ENCODE data around the gene FLOT2. TPM values are rescaled to one million over a fixed set of nuclear protein-coding genes. Genes with fewer than 3 reads are reported as not detected.

The FLOT2 gene
- total RNA-seq: 100 to 1,000 TPM in 1 of 2 donors, 10 to 100 TPM in 1; 92.1 to 125 TPM

GRCh38 chr17:28896884-28897768 is at the start of gene FLOT2:
Gene FLOT2 (minus strand): TSS chr17:28897733. CDS start chr17:28897574, 159 bp downstream.
- no peaks in the 10 kb centered on the region for H3K9me3 ChIP-seq
- H3K4me1 ChIP-seq: peaks cover 20% of the 10 kb centered on the region
- peak within 1 kb of the TSS; percentile 92 to 97 for H3K9ac ChIP-seq (ENCODE audit: low read depth in 2 of 2, low read length in 2 of 2)
- H3K4me3 ChIP-seq: peak within 1 kb of the TSS; percentile 92
- no peak for TF ChIP-seq CTCF (IDR thresholded peaks at IDR 0.05)
- intact Hi-C loops (cut with DNase I): no loop called here
- no peaks in the 10 kb centered on the region for H3K27me3 ChIP-seq
- DNase-seq: peak; percentile 73
- peak within 1 kb of the TSS; percentile 89 for H3K27ac ChIP-seq
- no peaks in the 10 kb centered on the region for H3K36me3 ChIP-seq

GRCh38 chr17:28946239-28946638 is 48.7 kb upstream of the FLOT2 start:
- no peak overlapping the region for H3K9ac ChIP-seq (ENCODE audit: low read depth in 2 of 2, low read length in 2 of 2)
- intact Hi-C loops (cut with DNase I): no loop called here

GRCh38 chr17:28944862-28945741 is 47.6 kb upstream of the FLOT2 start:
- intact Hi-C loops (cut with DNase I): no loop called here
- Histone ChIP-seq H3K27me3 (no peaks in the 10 kb centered on the region), H3K4me1 (no peaks in the 10 kb centered on the region), H3K4me3 (no peak overlapping the region), H3K36me3 (no peaks in the 10 kb centered on the region), H3K9me3 (no peaks in the 10 kb centered on the region), H3K27ac (no peak overlapping the region), H3K9ac (ENCODE audit: low read depth in 2 of 2, low read length in 2 of 2) (peak overlapping the region in 1 of 2 donors; percentile 23)
- TF ChIP-seq CTCF (IDR thresholded peaks at IDR 0.05): no peak
- no peak for DNase-seq

More at GRCh38 chr17:28946239-28946638, 48.7 kb upstream of the FLOT2 start:
- Histone ChIP-seq H3K4me3 (no peak overlapping the region), H3K27me3 (no peaks in the 10 kb centered on the region), H3K36me3 (no peaks in the 10 kb centered on the region), H3K9me3 (no peaks in the 10 kb centered on the region), H3K4me1 (no peaks in the 10 kb centered on the region), H3K27ac (no peak overlapping the region)
- no peak for DNase-seq
- no peak for TF ChIP-seq CTCF (IDR thresholded peaks at IDR 0.05)

GRCh38 chr17:28944343-28944742 is 46.8 kb upstream of the FLOT2 start:
- no peaks in the 10 kb centered on the region for H3K36me3 ChIP-seq
- H3K4me3 ChIP-seq: no peak overlapping the region
- intact Hi-C loops (cut with DNase I): no loop called here
- no peak overlapping the region for H3K27ac ChIP-seq
- H3K4me1 ChIP-seq: no peaks in the 10 kb centered on the region
- no peak overlapping the region for H3K9ac ChIP-seq (ENCODE audit: low read depth in 2 of 2, low read length in 2 of 2)
- TF ChIP-seq CTCF (IDR thresholded peaks at IDR 0.05): no peak
- no peak for DNase-seq
- no peaks in the 10 kb centered on the region for H3K27me3 ChIP-seq
- no peaks in the 10 kb centered on the region for H3K9me3 ChIP-seq

GRCh38 chr17:28942925-28943324 is 45.4 kb upstream of the FLOT2 start:
- intact Hi-C loops (cut with DNase I): no loop called here
- DNase-seq: no peak
- Histone ChIP-seq H3K27me3 (no peaks in the 10 kb centered on the region), H3K4me3 (no peak overlapping the region), H3K36me3 (no peaks in the 10 kb centered on the region), H3K27ac (no peak overlapping the region), H3K4me1 (no peaks in the 10 kb centered on the region), H3K9ac (ENCODE audit: low read depth in 2 of 2, low read length in 2 of 2) (no peak overlapping the region), H3K9me3 (no peaks in the 10 kb centered on the region)
- TF ChIP-seq CTCF (IDR thresholded peaks at IDR 0.05): no peak

Measured in colonic mucosa (tissue), 4 donors.